Measurements from ENCODE around the gene ADCY6. TPM values are rescaled to one million over a fixed set of nuclear protein-coding genes. Genes with fewer than 3 reads are reported as not detected.
"Not testable (repeated sequence)": the region's sequence is repeated elsewhere in the genome, so short reads cannot be mapped to it uniquely, and the experiment has no call there.

ADCY6 gene
- total RNA-seq, 2 donors from 2014 or later = 84.7 to 121 TPM

DNA sequence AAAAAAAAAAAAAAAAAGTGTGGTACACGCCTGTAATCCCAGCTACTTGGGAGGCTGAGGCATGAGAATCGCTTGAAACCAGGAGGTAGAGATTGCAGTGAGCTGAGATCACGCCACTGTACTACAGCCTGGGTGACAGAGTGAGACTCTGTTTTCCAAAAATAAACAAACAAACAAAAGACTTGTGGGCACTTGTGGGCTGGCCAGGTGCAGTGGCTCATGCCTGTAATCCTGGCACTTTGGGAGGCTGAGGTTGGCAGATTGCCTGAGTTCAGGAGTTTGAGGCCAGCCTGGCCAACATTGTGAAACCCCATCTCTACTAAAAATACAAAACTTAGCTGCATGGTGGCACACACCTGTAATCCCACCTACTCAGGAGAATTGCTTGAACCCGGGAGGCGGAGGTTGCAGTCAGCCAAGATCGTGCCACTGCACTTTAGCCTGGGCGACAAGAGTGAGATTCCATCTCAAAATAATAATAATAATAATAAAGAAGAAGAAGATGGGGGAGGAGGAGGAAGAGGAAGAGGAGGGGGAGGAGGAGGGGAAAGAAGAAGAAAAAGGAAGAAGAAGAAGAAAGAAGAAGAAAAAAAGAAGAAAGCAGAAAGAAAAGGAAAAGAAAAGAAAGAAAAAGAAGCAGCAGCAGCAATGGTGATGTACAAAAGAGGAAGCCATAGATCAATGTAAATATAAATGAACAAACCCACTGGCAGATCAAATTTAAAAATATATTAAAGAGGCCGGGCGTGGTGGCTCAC, 44.5 kb downstream of the ADCY6 start:
- intact Hi-C loops (cut with DNase I) = no loop called here

DNA sequence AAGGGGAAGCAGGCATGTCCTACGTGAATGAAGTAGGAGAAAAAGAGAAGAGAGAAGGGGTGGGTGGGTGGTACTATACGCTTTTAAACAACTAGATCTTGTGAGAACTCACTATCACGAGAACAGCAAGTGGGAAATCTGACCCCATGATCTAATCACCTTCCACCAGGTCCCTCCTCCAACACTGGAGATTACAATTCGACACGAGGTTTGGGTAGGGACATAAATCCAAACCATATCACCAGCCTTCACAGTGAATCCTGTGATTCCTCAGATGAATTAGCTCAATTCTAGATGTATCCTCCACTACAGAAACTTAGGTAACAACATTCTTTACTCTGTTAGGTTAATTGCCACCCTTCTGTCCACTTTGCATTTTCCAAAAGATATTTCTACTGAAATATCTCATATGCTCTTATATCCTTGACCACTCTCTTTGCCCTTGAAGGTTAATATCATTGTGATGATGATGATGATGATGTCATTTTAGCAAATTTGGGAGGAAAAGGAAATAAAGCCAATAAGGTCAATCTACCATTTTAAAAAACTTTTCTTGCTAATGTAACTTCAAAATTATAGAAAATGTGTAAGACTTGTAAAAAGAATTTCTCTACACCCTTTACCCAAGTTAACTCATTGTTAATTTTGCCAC, 49.1 kb downstream of the ADCY6 start:
- Histone ChIP-seq H3K4me1 (no peaks in the 10 kb centered on the region), H3K9ac (ENCODE audit: low read depth in 2 of 2, low read length in 2 of 2) (no peak overlapping the region), H3K27ac (no peak overlapping the region), H3K4me3 (no peak overlapping the region), H3K36me3 (no peaks in the 10 kb centered on the region), H3K27me3 (no peaks in the 10 kb centered on the region), H3K9me3 (no peaks in the 10 kb centered on the region)
- TF ChIP-seq, protein P1, sequence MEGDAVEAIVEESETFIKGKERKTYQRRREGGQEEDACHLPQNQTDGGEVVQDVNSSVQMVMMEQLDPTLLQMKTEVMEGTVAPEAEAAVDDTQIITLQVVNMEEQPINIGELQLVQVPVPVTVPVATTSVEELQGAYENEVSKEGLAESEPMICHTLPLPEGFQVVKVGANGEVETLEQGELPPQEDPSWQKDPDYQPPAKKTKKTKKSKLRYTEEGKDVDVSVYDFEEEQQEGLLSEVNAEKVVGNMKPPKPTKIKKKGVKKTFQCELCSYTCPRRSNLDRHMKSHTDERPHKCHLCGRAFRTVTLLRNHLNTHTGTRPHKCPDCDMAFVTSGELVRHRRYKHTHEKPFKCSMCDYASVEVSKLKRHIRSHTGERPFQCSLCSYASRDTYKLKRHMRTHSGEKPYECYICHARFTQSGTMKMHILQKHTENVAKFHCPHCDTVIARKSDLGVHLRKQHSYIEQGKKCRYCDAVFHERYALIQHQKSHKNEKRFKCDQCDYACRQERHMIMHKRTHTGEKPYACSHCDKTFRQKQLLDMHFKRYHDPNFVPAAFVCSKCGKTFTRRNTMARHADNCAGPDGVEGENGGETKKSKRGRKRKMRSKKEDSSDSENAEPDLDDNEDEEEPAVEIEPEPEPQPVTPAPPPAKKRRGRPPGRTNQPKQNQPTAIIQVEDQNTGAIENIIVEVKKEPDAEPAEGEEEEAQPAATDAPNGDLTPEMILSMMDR (IDR thresholded peaks at IDR 0.05) = no peak
- intact Hi-C loops (cut with DNase I) = no loop called here
- no peak for DNase-seq

More for the DNA sequence above, 44.5 kb downstream of the ADCY6 start:
- Histone ChIP-seq H3K9me3 (no peaks in the 10 kb centered on the region), H3K4me3 (no peak overlapping the region), H3K4me1 (no peaks in the 10 kb centered on the region), H3K9ac (ENCODE audit: low read depth in 2 of 2, low read length in 2 of 2) (no peak overlapping the region), H3K27ac (no peak overlapping the region), H3K36me3 (no peaks in the 10 kb centered on the region), H3K27me3 (no peaks in the 10 kb centered on the region)
- TF ChIP-seq, protein P1 (IDR thresholded peaks at IDR 0.05) = no peak
- DNase-seq = no peak

DNA sequence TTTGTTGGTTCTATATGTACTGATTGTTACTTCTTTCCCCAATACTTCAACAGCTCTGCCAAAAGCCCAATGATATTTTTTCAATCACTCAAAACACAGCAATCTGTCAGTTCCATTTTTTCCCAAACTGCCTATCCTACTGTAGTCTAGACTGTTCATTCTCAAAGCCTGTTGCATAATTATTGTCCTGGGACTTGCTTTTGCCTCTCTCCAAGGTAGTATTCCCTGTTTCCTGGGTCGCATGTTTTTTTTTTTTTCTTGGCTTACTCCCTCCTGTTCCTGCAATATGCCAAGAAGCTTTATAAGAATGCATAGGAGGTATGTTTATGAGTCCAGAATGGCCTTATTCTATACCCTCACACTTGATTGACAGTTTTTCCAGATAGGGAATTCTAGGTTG, 52.4 kb downstream of the ADCY6 start:
- H3K9ac ChIP-seq (ENCODE audit: low read depth in 2 of 2, low read length in 2 of 2) = no peak overlapping the region
- no peaks in the 10 kb centered on the region for H3K9me3 ChIP-seq
- no peak for DNase-seq
- TF ChIP-seq, protein P1 (IDR thresholded peaks at IDR 0.05) = no peak
- H3K27me3 ChIP-seq = no peaks in the 10 kb centered on the region
- H3K36me3 ChIP-seq = no peaks in the 10 kb centered on the region
- no peak overlapping the region for H3K4me3 ChIP-seq
- H3K27ac ChIP-seq = no peak overlapping the region
- intact Hi-C loops (cut with DNase I) = no loop called here
- no peaks in the 10 kb centered on the region for H3K4me1 ChIP-seq

DNA sequence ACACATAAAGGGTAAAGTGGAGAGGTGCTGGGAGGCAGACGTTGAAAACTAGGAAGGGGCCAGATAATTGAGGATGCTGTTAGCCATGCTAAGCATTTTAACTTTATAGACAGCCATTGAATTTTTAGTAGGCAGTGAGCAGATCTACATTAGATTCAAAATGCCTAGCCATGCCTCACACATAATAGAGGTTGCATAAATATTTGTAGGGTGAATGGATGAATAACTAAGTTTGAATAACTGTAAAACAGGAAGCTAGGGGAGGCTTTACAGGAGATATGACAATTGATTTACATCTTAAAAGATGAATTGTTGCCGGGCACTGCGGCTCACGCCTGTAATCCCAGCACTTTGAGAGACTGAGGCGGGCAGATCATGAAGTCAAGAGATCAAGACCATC, 60.1 kb downstream of the ADCY6 start:
- no peak overlapping the region for H3K27ac ChIP-seq
- intact Hi-C loops (cut with DNase I) = no loop called here
- no peak overlapping the region for H3K9ac ChIP-seq (ENCODE audit: low read depth in 2 of 2, low read length in 2 of 2)
- H3K4me1 ChIP-seq = no peaks in the 10 kb centered on the region
- TF ChIP-seq, protein P1 (IDR thresholded peaks at IDR 0.05) = no peak
- DNase-seq = no peak
- H3K27me3 ChIP-seq = no peaks in the 10 kb centered on the region
- no peaks in the 10 kb centered on the region for H3K36me3 ChIP-seq
- no peaks in the 10 kb centered on the region for H3K9me3 ChIP-seq
- H3K4me3 ChIP-seq = no peak overlapping the region

DNA sequence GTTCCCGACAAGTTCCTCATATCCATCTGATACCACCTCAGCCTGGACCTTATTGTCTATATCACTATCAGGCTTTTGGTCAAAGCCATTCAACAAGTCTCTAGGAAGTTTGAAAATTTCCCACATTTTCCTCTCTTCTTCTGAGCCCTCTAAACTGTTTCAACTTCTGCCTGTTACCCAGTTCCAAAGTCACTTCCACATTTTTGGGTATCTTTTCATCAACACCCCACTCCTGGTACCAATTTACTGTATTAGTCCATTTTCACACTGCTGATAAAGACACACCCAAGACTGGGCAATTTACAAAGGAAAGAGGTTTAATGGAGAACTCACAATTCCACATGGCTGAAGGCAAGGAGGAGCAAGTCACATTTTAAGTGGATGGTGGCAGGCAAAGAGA, 68.2 kb downstream of the ADCY6 start:
- H3K4me3 ChIP-seq; H3K36me3 ChIP-seq; H3K27me3 ChIP-seq; H3K9ac ChIP-seq (ENCODE audit: low read depth in 2 of 2, low read length in 2 of 2); H3K9me3 ChIP-seq; H3K27ac ChIP-seq; DNase-seq; intact Hi-C loops (cut with DNase I); H3K4me1 ChIP-seq: not testable (repeated sequence)

DNA sequence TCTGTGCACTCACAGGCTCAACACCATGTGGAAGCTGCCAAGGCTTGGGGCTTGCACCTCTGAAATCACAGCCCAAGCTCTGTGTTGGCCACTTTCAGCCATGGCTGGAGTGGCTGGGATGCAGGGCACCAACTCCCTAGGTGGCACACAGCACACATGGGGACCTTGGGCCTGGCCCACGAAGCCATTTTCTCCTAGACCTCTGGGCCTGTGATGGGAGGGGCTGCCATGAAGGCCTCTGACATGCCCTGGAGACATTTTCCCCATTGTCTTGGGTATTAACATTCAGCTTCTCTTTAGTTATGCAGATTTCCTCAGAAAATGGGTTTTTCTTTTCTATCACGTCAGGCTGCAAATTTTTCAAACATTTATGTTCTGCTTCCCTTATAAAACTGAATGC, 68.7 kb downstream of the ADCY6 start:
- H3K4me3 ChIP-seq; H3K9ac ChIP-seq (ENCODE audit: low read depth in 2 of 2, low read length in 2 of 2); H3K36me3 ChIP-seq; H3K9me3 ChIP-seq; H3K4me1 ChIP-seq; intact Hi-C loops (cut with DNase I); H3K27ac ChIP-seq; H3K27me3 ChIP-seq; DNase-seq: not testable (repeated sequence)

DNA sequence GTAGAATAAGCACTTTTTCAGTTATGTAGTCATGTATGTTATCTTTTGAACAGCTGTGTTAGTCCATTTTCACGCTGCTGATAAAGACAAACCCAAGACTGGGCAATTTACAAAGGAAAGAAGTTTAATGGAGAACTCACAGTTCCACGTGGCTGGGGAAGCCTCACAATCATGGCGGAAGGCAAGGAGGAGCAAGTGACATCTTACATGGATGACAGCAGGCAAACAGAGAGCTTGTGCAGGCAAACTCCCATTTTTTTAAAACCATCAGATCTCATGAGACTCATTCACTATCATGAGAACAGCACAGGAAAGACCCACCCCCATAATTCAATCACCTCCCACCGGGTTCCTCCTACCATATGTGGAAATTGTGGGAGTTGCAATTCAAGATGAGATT, 69.9 kb downstream of the ADCY6 start:
- H3K4me1 ChIP-seq = peaks cover 13% of the 10 kb centered on the region
- H3K9ac ChIP-seq (ENCODE audit: low read depth in 2 of 2, low read length in 2 of 2); DNase-seq; H3K36me3 ChIP-seq; H3K27ac ChIP-seq; intact Hi-C loops (cut with DNase I); H3K9me3 ChIP-seq; H3K4me3 ChIP-seq; H3K27me3 ChIP-seq: not testable (repeated sequence)
